Progenitor cell of endocrine pancreas (in vitro differentiated cells): Measurements from ENCODE around the gene EML6. TPM values are rescaled to one million over a fixed set of nuclear protein-coding genes. Genes with fewer than 3 reads are reported as not detected.

ENCODE experiments used
- DNase-seq: peaks from one replicate; pipeline ENCODE4 v3.0.0; 2021; ENCODE audit warnings: low spot score; ENCODE audit not compliant: unreplicated experiment
- H3K27ac Mint-ChIP-seq: 2 replicates; pipeline ENCODE4 v1.8.0; 2021; ENCODE audit warnings: mild to moderate bottlenecking, moderate library complexity, mixed read lengths
- H3K27me3 Mint-ChIP-seq: 2 replicates; pipeline ENCODE4 v1.8.0; 2021; ENCODE audit warnings: mixed read lengths
- H3K36me3 Mint-ChIP-seq: 2 replicates; pipeline ENCODE4 v1.8.0; 2022; ENCODE audit warnings: mixed read lengths; ENCODE audit not compliant: insufficient read depth
- H3K4me1 Mint-ChIP-seq: 2 replicates; pipeline ENCODE4 v1.8.0; 2021; ENCODE audit warnings: low read depth, mixed read lengths
- H3K4me3 Mint-ChIP-seq: 2 replicates; pipeline ENCODE4 v1.8.0; 2021; ENCODE audit warnings: low read depth, mild to moderate bottlenecking, moderate library complexity, mixed read lengths
- H3K9me3 Mint-ChIP-seq: 2 replicates; pipeline ENCODE4 v1.8.0; 2021; ENCODE audit warnings: low read depth, mixed read lengths
- CTCF ChIP-seq: fragments of 200-600 bp; sonication (generic); IDR thresholded peaks from one replicate; pipeline ENCODE4 v1.5.0; 2021; ENCODE audit warnings: antibody characterized with exemption, mild to moderate bottlenecking; ENCODE audit not compliant: unreplicated experiment
- total RNA-seq: library from RNA; stranded (reverse); gene quantifications from 2 replicates; pipeline ENCODE4 v1.2.1, GENCODE V29; 2021

Gene EML6
- total RNA-seq, 1 donor from 2014 or later, result 2.6 TPM

DNA sequence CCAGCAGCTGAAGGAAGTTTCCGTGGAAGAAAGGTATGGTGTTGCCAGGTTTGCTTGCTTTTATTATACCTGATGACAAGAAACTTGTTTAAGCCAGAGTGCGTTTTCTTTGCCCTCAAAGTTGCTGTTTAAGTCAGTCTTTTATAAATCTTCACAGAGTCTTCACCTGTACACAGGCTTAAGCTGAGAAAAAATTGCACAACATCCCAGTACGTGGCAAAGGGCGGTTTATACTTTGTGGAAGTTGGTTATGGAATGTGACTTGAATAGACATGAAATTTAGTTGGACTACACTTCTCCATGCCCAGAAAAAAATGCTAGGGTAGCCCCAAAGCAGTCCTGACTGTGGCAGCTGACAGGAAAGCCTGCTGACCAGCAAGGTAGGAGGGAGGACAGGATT, 205.3 kb downstream of the EML6 start:
- Mint-ChIP-seq H3K27me3 (peaks cover 3% of the 10 kb centered on the region), H3K27ac (no peak overlapping the region), H3K9me3 (no peaks in the 10 kb centered on the region), H3K36me3 (no peaks in the 10 kb centered on the region), H3K4me3 (no peak overlapping the region), H3K4me1 (no peaks in the 10 kb centered on the region)
- DNase-seq, result no peak
- no peak for TF ChIP-seq CTCF

DNA sequence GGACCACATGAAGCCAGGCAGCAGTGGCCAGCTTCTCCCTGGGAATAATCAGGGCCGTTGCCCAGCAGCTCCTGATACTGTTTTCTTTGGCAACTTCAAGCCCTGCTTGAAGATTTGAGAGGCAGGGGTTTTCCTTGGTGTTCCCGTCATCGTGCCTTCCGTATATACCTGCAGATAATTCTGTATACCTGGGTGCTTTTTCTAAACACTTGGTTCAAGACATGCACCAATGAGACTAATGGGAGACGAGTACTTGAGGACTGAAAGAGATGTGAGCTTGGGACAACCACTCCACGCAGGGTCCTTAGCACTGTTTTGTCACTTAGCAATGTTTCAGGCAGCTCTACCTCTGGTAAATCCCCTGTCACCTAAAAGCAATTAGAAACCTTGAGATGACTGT, 208.0 kb downstream of the EML6 start:
- TF ChIP-seq CTCF, result no peak
- no peak for DNase-seq

GRCh38 chr2:54935389-54935788, 211.9 kb downstream of the EML6 start:
- TF ChIP-seq CTCF, result no peak
- H3K27me3 Mint-ChIP-seq, result no peaks in the 10 kb centered on the region
- H3K36me3 Mint-ChIP-seq, result no peaks in the 10 kb centered on the region
- no peak for DNase-seq
- H3K9me3 Mint-ChIP-seq, result no peaks in the 10 kb centered on the region
- no peak overlapping the region for H3K4me3 Mint-ChIP-seq
- H3K4me1 Mint-ChIP-seq, result no peaks in the 10 kb centered on the region
- no peak overlapping the region for H3K27ac Mint-ChIP-seq

More for the DNA sequence above, 208.0 kb downstream of the EML6 start:
- Mint-ChIP-seq H3K4me3 (no peak overlapping the region), H3K4me1 (no peaks in the 10 kb centered on the region), H3K36me3 (no peaks in the 10 kb centered on the region), H3K27ac (no peak overlapping the region), H3K27me3 (peaks cover 3% of the 10 kb centered on the region), H3K9me3 (no peaks in the 10 kb centered on the region)

DNA sequence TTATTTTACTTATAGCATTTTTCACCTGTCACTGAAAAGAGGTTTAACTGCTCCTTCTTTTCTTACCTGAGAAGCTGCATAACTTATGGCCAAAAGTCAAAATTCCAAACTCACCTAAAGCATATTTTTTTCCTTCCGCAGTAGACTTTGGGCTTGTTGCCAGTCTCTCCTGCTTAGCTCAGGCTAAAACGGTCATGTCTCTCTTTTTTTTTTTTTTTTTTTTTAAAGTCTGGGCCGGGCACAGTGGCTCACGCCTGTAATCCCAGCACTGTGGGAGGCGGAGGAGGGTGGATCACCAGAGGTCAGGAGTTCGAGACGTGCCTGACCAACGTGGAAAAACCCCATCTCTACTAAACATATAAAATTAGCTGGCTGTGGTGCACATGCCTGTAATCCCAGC, 213.3 kb downstream of the EML6 start:
- H3K9me3 Mint-ChIP-seq, result no peaks in the 10 kb centered on the region
- H3K4me1 Mint-ChIP-seq, result peaks cover 8% of the 10 kb centered on the region
- TF ChIP-seq CTCF, result no peak
- DNase-seq, result no peak
- H3K4me3 Mint-ChIP-seq, result no peak overlapping the region
- H3K36me3 Mint-ChIP-seq, result no peaks in the 10 kb centered on the region
- no peak overlapping the region for H3K27ac Mint-ChIP-seq
- H3K27me3 Mint-ChIP-seq, result no peaks in the 10 kb centered on the region

GRCh38 chr2:54939446-54940118, 216.1 kb downstream of the EML6 start:
- Mint-ChIP-seq H3K27me3 (no peaks in the 10 kb centered on the region), H3K9me3 (no peaks in the 10 kb centered on the region), H3K36me3 (no peaks in the 10 kb centered on the region), H3K4me1 (peaks cover 8% of the 10 kb centered on the region), H3K27ac (no peak overlapping the region), H3K4me3 (no peak overlapping the region)
- TF ChIP-seq CTCF, result no peak
- no peak for DNase-seq
